Ovary (tissue), 9 donors: ENCODE measurements around the gene IL1RAPL2. TPM values are rescaled to one million over a fixed set of nuclear protein-coding genes. Genes with fewer than 3 reads are reported as not detected.

Experiments used
- DNase-seq, 5 donors: peaks; one replicate each; pipeline ENCODE4 v3.0.0-alpha.2; 2019 to 2020
- H3K27ac ChIP-seq, 2 donors: fragments of 200-600 bp; one replicate each; pipeline versions ENCODE4 v1.5.1 to v1.8.0; 2019 to 2022
- H3K27me3 ChIP-seq: fragments of 200-600 bp; one replicate; pipeline ENCODE4 v1.8.0; 2022
- H3K36me3 ChIP-seq: fragments of 200-600 bp; sonication (generic); one replicate; pipeline ENCODE4 v1.5.1; 2019
- H3K4me1 ChIP-seq: one replicate; pipeline ENCODE4 v1.8.1; 2013; ENCODE audit warnings: mild to moderate bottlenecking, moderate library complexity; ENCODE audit not compliant: insufficient read depth
- H3K4me3 ChIP-seq: fragments of 200-600 bp; sonication (generic); one replicate; pipeline ENCODE4 v1.5.1; 2017
- H3K9me3 ChIP-seq, 2 donors: fragments of 200-600 bp in 1 of 2; sonication (generic) in 1 of 2; one replicate each; pipeline versions ENCODE4 v1.5.1 to v1.8.1; 2013 to 2019; ENCODE audit warnings: mild to moderate bottlenecking in 1 of 2, moderate library complexity in 1 of 2
- CTCF ChIP-seq, 3 donors: fragments of 450-650 bp in 2 of 3; fragments of 200-600 bp in 1 of 3; IDR thresholded peaks; one replicate each; pipeline versions ENCODE4 v1.5.1 to v1.8.0; 2016 to 2022; ENCODE audit warnings: antibody characterized with exemption in 3 of 3, mild to moderate bottlenecking in 1 of 3
- EP300 ChIP-seq: sonication (generic); formaldehyde crosslinking; IDR thresholded peaks from one replicate; pipeline ENCODE4 v1.6.1; 2017; ENCODE audit warnings: antibody characterized with exemption
- POLR2A ChIP-seq: fragments of 450-650 bp; IDR thresholded peaks from one replicate; pipeline ENCODE4 v1.6.1; 2017; ENCODE audit warnings: antibody characterized with exemption, mild to moderate bottlenecking, moderate library complexity
- WGBS, 3 donors: extraction: QIAGEN DNeasy Blood & Tissue Kit in 1 of 3; methylation state at CpG; one replicate each; pipeline versions ENCODE4 v1.1.5 to v1.1.7; 2013 to 2017; 5-methylcytosine and 5-hydroxymethylcytosine counted together
- intact Hi-C, 4 donors: fragments of 100-400 bp; cut with DNase I; formaldehyde crosslinking; loops; one replicate each; pipeline versions ENCODE4 v1.11.0 to v1.15.1; 2022 to 2023
- polyA plus RNA-seq, 2 donors: library from polyadenylated mRNA; stranded (reverse); fragments of 200-250 nt in 1 of 2; fragments of 350-450 nt in 1 of 2; fragmentation: Illumina TruSeq in 1 of 2; extraction: RNeasy Lipid Tissue Mini Kit (QIAGEN cat#74804) in 1 of 2; gene quantifications; one replicate each; pipeline ENCODE4 v1.2.3, GENCODE V29; 2013 to 2014
- total RNA-seq, 7 donors: library from RNA; depleted of rRNA in 2 of 7; stranded (reverse); fragments of >200 nt in 2 of 7; fragmentation: NEBNext Ultra II Directional in 3 of 7; extraction: Animal tissue kit (Norgen Biotek cat#: 25700) in 3 of 7; gene quantifications; one replicate each; pipeline versions ENCODE4 v1.1.0 to v1.2.4, GENCODE V29; 2016 to 2023
- donor health status: DM: no; HTN: no; CAD: no; lungs with moderate emphysema.
- donor health status: DM: no; HTN: no; CAD: no.
- donor health status: Bipolar disorder and iron deficiency.
- donor health status: DM: yes; HTN: yes; CAD: no.
- donor health status: DM: no; HTN: no; CAD: no.
- donor health status: DM: yes; HTN: yes; CAD: no.

Gene IL1RAPL2
- total and polyA plus RNA-seq, 9 donors: 0.08 to 1.1 (median 0.32) TPM; not detected in 3

GRCh38 chrX:105634180-105634579 lies 1068.2 kb downstream of the IL1RAPL2 start:
- Histone ChIP-seq H3K9me3 (no peaks in the 10 kb centered on the region), H3K36me3 (no peaks in the 10 kb centered on the region), H3K27ac (no peak overlapping the region), H3K4me3 (no peak overlapping the region), H3K27me3 (no peaks in the 10 kb centered on the region), H3K4me1 (no peaks in the 10 kb centered on the region)
- no peak for DNase-seq
- intact Hi-C loops: no loop called here
- TF ChIP-seq CTCF (IDR thresholded peaks at IDR 0.05): no peak
- TF ChIP-seq POLR2A: no peak
- TF ChIP-seq EP300: no peak

- Histone ChIP-seq H3K36me3 (no peaks in the 10 kb centered on the region), H3K27ac (no peak overlapping the region), H3K27me3 (no peaks in the 10 kb centered on the region), H3K4me3 (no peak overlapping the region), H3K9me3 (no peaks in the 10 kb centered on the region), H3K4me1 (no peaks in the 10 kb centered on the region)
- no peak for DNase-seq
- intact Hi-C loops: no loop called here
- TF ChIP-seq CTCF (IDR thresholded peaks at IDR 0.05) (no peak), EP300 (no peak)
Observed at GRCh38 chrX:105635794-105636193, 1069.8 kb downstream of the IL1RAPL2 start.

GRCh38 chrX:105636667-105637066 lies 1070.7 kb downstream of the IL1RAPL2 start:
- Histone ChIP-seq H3K27ac (no peak overlapping the region), H3K36me3 (no peaks in the 10 kb centered on the region), H3K9me3 (no peaks in the 10 kb centered on the region), H3K27me3 (no peaks in the 10 kb centered on the region), H3K4me1 (no peaks in the 10 kb centered on the region), H3K4me3 (no peak overlapping the region)
- DNase-seq: no peak
- TF ChIP-seq EP300: no peak
- TF ChIP-seq POLR2A: no peak
- TF ChIP-seq CTCF (IDR thresholded peaks at IDR 0.05): no peak
- intact Hi-C loops: no loop called here
- 63 to 83% (median 68%) methylated on average over 1 of the region's 1 CpG for WGBS, 3 donors

- Histone ChIP-seq H3K4me3 (no peak overlapping the region), H3K27ac (no peak overlapping the region), H3K9me3 (no peaks in the 10 kb centered on the region), H3K27me3 (no peaks in the 10 kb centered on the region), H3K4me1 (no peaks in the 10 kb centered on the region), H3K36me3 (no peaks in the 10 kb centered on the region)
- DNase-seq: no peak
- intact Hi-C loops: no loop called here
- TF ChIP-seq POLR2A (no peak), EP300 (no peak), CTCF (IDR thresholded peaks at IDR 0.05) (no peak)
- 26 to 39% (median 33%) methylated on average over 5 of the region's 5 CpGs for WGBS, 3 donors
Observed at GRCh38 chrX:105645667-105646357, 1079.8 kb downstream of the IL1RAPL2 start.
